ENCODE data around the gene TSHZ1.
"Not testable (repeated sequence)": the region's sequence is repeated elsewhere in the genome, so short reads cannot be mapped to it uniquely, and the experiment has no call there.

The TSHZ1 gene

GRCh38 chr18:75183524-75183923, 27.1 kb upstream of the TSHZ1 start:
- no peak for DNase-seq

GRCh38 chr18:75183973-75184493, 26.6 kb upstream of the TSHZ1 start:
- DNase-seq: no peak

DNA sequence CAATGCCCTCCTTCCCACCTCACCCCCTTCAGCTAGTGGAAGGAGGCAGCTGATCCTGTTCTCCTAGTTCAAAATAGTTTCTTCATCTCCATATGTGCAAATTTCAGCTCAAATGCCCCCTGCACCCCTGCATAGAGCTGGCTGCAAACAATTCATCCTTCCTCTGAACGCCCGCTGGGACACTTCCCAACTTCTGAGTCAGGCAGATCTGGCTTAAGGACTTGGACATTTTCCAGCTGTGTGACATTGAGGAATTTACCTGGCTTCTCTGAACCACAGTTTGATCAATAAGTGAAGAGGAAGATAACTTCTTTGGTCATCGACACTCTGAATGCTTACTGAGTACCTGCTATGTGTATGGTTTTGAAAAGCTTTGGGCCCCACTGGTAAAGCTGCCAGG, 25.1 kb upstream of the TSHZ1 start:
- no peak for DNase-seq

DNA sequence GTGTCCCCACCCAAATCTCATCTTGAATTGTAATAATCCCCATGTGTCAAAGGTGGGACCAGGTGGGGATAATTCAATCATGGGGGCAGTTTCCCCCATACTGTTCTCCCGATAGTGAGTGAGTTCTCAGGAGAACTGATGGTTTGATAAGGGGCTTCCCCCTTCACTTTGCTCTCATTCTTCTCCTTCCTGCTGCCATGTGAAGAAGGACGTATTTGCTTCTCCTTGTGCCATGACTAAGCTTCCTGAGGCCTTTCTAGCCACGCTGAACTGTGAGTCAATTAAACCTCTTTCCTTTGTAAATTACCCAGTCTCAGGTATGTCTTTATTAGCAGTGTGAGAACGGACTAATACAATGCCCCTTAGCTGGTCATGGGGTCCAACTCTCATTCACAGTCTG, 22.9 kb upstream of the TSHZ1 start:
- not testable (repeated sequence) for DNase-seq

DNA sequence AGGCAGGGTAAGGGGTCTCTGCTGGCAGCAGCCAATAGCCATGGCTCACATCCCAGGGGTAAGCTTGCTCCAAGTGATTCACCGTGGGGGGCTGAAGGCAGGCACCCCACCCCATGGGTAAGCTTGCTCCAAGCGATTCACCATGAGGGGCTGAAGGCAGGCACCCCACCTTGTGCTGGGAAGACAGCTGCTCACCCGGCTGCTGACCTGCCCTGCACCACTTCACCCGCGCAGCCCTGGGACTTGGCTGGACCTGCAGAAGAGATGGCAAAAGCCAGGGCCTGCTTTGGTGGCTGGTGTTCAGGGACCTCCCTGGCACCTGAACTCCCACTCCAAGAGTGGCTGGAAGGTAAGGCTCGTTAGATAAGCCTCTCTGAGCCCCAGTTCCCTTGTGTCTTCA, 20.9 kb upstream of the TSHZ1 start:
- no peak for DNase-seq

DNA sequence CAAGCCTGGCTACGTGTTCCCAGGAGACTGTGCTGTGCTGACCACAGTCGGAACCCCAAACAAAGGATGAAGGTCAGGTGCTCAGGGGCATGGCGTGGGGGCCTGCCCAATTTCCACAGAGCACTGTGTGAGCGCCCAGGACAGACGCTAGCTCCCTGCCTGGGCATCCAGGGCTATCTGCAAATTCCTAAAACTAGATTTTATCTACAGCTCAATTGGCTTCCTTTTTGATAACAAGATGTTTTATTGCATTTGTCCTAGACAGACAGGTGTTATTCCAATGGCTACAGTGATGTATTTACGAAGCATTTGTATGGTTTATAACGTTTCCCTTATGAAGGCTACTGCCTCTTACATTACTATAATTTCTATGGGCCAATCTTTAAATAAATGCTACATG, 17.7 kb upstream of the TSHZ1 start:
- DNase-seq: no peak

GRCh38 chr18:75198036-75198435, 12.6 kb upstream of the TSHZ1 start:
- no peak for DNase-seq

- no peak for DNase-seq
Measured at GRCh38 chr18:75199327-75199726, 11.3 kb upstream of the TSHZ1 start.

DNA sequence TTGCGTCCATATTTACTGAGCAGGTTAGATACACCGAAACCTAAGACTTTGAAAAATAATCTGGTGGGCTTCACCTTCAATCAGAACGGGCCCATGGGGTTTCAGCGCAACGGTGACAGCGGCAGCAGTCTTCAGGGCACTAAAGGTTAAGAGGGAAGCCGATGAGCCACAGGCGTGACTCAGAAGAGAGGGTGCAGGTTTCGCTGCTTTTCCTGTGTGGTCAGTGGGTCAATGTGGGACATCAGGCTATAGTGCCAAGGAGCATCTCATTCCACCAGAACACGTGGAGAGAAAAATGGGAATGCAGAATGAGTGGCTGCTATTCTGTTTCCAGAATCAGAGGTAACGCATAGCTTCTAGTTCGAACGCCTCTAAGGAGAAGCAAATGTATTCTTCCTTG, 10.5 kb upstream of the TSHZ1 start:
- no peak for DNase-seq

- no peak for DNase-seq
Measured at GRCh38 chr18:75200605-75201280, 9.9 kb upstream of the TSHZ1 start.

GRCh38 chr18:75201282-75202270, 9.0 kb upstream of the TSHZ1 start:
- DNase-seq: no peak

GRCh38 chr18:75202696-75203365, 7.8 kb upstream of the TSHZ1 start:
- no peak for DNase-seq

GRCh38 chr18:75203416-75204268, 7.0 kb upstream of the TSHZ1 start:
- no peak for DNase-seq

DNA sequence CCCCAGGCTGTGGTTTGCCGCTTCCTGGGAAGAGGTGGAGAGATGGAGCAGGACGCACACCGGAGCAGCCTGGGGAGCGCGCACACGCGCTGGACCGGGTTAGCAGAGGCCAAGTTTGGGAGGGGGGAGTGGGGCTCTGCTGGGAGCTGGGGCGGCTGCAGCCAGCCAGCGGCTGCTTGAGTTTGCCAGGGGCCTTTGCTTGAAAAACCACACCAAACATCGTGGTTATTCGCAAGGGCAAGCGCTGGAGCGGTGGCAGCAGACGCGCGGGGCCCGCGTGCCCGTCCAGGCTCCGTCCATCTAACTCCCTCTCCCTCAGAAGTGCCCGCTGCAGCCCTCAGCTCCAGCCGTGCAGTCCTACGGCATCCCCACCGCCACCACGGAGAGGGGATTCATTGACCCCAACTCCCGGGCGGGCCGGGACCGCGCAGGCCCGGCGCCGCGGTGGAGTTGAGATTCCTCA, 6.3 kb upstream of the TSHZ1 start:
- no peak for DNase-seq

GRCh38 chr18:75204732-75205513, 5.7 kb upstream of the TSHZ1 start:
- DNase-seq: no peak

DNA sequence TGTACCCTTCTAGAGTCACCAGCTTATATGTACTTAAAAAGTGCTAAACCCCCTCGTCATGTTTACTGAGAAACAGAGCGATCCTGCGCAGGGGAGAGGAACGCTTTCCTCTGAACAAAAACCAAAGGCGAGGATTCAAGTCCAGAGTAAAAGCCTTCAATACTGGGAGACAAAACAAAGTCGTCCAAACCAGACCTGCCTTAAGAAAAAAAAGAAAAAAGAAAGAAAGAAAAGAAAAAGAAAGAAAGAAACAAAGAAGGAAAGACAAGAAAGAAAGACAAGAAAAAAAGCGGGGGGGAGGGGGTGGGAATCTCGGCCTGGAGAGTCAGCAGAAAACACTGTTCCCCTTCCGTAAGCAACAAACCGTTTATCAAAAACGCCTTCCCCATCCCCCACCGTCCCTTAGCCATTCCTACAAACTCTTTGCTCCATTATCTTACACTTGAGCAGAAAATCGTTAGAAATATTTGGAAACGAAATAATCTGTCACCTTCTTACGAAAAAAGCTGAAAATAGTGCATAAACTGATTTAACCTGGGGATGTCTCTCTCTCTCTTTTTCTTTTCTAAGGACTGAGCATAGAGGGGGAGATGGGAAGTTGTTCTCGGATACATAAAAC, 5.0 kb upstream of the TSHZ1 start:
- no peak for DNase-seq

DNA sequence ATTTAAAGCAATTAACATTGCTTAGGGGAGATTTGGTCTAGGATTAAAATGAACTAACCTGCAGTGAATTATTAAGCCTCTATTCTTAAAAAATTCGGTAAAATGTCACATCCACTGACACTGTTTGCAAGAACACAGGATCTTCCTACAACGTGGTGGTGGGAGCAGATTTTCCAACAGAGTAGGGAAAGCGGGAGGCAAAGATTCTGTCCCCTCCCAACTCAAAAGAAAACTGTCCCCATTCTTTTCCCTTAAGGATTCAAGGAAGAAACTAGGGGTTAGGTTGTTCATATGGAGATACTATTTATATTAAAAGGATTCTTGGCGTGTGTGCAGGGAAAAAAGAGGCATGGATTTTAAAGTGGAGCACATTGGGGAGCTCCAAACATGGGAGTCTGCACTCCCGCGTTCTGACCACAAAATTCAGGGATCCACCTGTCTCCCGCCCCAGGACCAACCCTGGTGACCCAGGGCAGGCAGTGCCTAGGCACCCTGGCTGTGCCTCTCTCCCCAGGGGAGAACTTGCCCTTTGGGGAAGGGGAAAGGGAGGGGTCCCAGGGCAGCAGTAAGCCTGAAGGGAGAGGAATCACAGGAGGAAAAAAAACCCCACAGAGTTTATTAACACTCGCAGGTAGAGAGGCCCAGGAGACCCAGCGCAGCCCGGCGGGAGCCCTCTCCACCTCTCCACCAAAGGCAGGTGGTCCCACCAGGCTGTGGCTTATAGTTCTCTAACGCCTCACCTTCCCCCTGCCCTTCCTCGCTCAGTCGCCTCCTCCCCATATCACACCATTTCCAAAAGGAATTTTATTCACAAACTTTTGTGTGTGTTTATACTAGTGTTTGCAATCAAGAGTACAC, 3.9 kb upstream of the TSHZ1 start:
- DNase-seq: no peak

GRCh38 chr18:75207310-75208154, 3.1 kb upstream of the TSHZ1 start:
- peak; percentile 57 for DNase-seq
